Testis (tissue), 5 donors: ENCODE data around the gene GPR162. TPM values are rescaled to one million over a fixed set of nuclear protein-coding genes. Genes with fewer than 3 reads are reported as not detected.

Source experiments
- DNase-seq: peaks from one replicate; pipeline ENCODE4 v3.0.0-alpha.2; 2019
- H3K27ac ChIP-seq, 2 donors: fragments of 200-600 bp; sonication (generic); one replicate each; pipeline ENCODE4 v1.5.1; 2019
- H3K27me3 ChIP-seq: fragments of 200-600 bp; sonication (generic); one replicate; pipeline ENCODE4 v1.5.1; 2019
- H3K36me3 ChIP-seq: fragments of 200-600 bp; sonication (generic); one replicate; pipeline ENCODE4 v1.5.1; 2017; ENCODE audit warnings: low read depth; ENCODE audit errors: missing control alignments
- H3K4me1 ChIP-seq: fragments of 200-600 bp; sonication (generic); one replicate; pipeline ENCODE4 v1.5.1; 2019
- H3K4me3 ChIP-seq, 2 donors: fragments of 200-600 bp; sonication (generic); one replicate each; pipeline ENCODE4 v1.5.1; 2017 to 2019
- H3K9me3 ChIP-seq: fragments of 200-600 bp; sonication (generic); one replicate; pipeline ENCODE4 v1.5.1; 2017
- CTCF ChIP-seq, 3 experiments: fragments of 450-650 bp in 2 of 3; fragments of 200-600 bp in 1 of 3; sonication (generic) in 1 of 3; IDR thresholded peaks; one replicate each; pipeline ENCODE4 v1.5.1; 2016 to 2019; ENCODE audit warnings: antibody characterized with exemption in 3 of 3, mild to moderate bottlenecking in 2 of 3, moderate library complexity in 1 of 3
- POLR2A ChIP-seq: fragments of 450-650 bp; IDR thresholded peaks from one replicate; pipeline ENCODE4 v1.6.1; 2017; ENCODE audit warnings: antibody characterized with exemption, mild to moderate bottlenecking, moderate library complexity
- WGBS, 2 donors: methylation state at CpG; one replicate each; pipeline ENCODE4 v1.1.5; 2018; 5-methylcytosine and 5-hydroxymethylcytosine counted together
- intact Hi-C: fragments of 100-400 bp; cut with DNase I; formaldehyde crosslinking; loops from one replicate; pipeline ENCODE4 v1.15.1; 2023; ENCODE audit warnings: low total_unique reads
- long read RNA-seq, 2 donors: transcript quantifications; one replicate each; lab custom pipeline, GENCODE V29; 2026
- polyA plus RNA-seq: library from polyadenylated mRNA; stranded (reverse); fragments of 350-450 nt; fragmentation: Illumina TruSeq; extraction: RNeasy Lipid Tissue Mini Kit (QIAGEN cat#74804); gene quantifications from one replicate; pipeline ENCODE4 v1.2.3, GENCODE V29; 2014; ENCODE audit warnings: low read depth, low replicate concordance; ENCODE audit not compliant: insufficient read depth
- total RNA-seq, 2 donors: library from RNA; depleted of rRNA; stranded (reverse); fragments of >200 nt; gene quantifications; one replicate each; pipeline ENCODE4 v1.2.3, GENCODE V29; 2016

Gene GPR162
- total RNA-seq (1 to 10 TPM in 1 of 2 donors, under 1 TPM in 1; 0.94 to 2.2 TPM), polyA plus RNA-seq (1.8 TPM)
- long read RNA-seq, donor 1, partial matches to known transcripts = 0 of 2 reads
- long read RNA-seq, donor 1, other reads (novel, unspliced or antisense) = 0 of 2 reads
- long read RNA-seq, donor 2, partial matches to known transcripts = 0 of 3 reads
- long read RNA-seq, donor 2, other reads (novel, unspliced or antisense) = 0 of 3 reads

GRCh38 chr12:6821591-6822425 lies at the start of gene GPR162:
GPR162 (plus strand) TSS chr12:6821821; CDS start chr12:6823899, 2,078 bp downstream.
- H3K4me1 ChIP-seq = peaks cover 8% of the 10 kb centered on the region
- H3K27me3 ChIP-seq = no peaks in the 10 kb centered on the region
- peak within 1 kb of the TSS; percentile 37 to 50 for H3K4me3 ChIP-seq
- H3K27ac ChIP-seq = peak within 1 kb of the TSS; percentile 9 to 36
- WGBS, 2 donors = 10 to 34% methylated on average over 23 to 27 of the region's 28 CpGs
- TF ChIP-seq POLR2A = no peak
- no peak for TF ChIP-seq CTCF (IDR thresholded peaks at IDR 0.05)
- no peaks in the 10 kb centered on the region for H3K36me3 ChIP-seq
- intact Hi-C loops = loop anchor here (10.0 kb wide), 1 partner anchor 47 kb away; the partner anchor contains the start of gene LAG3
- peak; percentile 67 for DNase-seq
- H3K9me3 ChIP-seq = no peaks in the 10 kb centered on the region

- H3K27ac ChIP-seq = peak within 1 kb of the TSS; percentile 50 to 66
- 51 to 62% methylated on average over 9 to 15 of the region's 15 CpGs for WGBS, 2 donors
- H3K27me3 ChIP-seq = no peaks in the 10 kb centered on the region
- TF ChIP-seq POLR2A (no peak), CTCF (IDR thresholded peaks at IDR 0.05) (no peak)
- H3K4me3 ChIP-seq = peak within 1 kb of the TSS; percentile 37 to 53
- intact Hi-C loops = loop anchor here (10.0 kb wide), 1 partner anchor 52 kb away; the partner anchor contains the start of genes GPR162 and P3H3
- no peaks in the 10 kb centered on the region for H3K36me3 ChIP-seq
- peak; percentile 34 for DNase-seq
- no peaks in the 10 kb centered on the region for H3K9me3 ChIP-seq
- H3K4me1 ChIP-seq = peaks cover 34% of the 10 kb centered on the region
These were observed 49.3 kb upstream of the GPR162 start, which contains the start of gene LAG3 for GRCh38 chr12:6772331-6772695. LAG3 (plus strand) TSS chr12:6772520; CDS start chr12:6772853, 333 bp downstream.

GRCh38 chr12:6772726-6773589 lies 48.7 kb upstream of the GPR162 start:
- intact Hi-C loops = loop anchor here (10.0 kb wide), 1 partner anchor 52 kb away; the partner anchor contains the start of genes GPR162 and P3H3
- H3K27ac ChIP-seq = peak overlapping the region; percentile 50 to 66
- H3K4me1 ChIP-seq = peaks cover 40% of the 10 kb centered on the region
- H3K36me3 ChIP-seq = no peaks in the 10 kb centered on the region
- H3K4me3 ChIP-seq = peak overlapping the region; percentile 37 to 53
- TF ChIP-seq CTCF (IDR thresholded peaks at IDR 0.05) = no peak
- no peak for TF ChIP-seq POLR2A
- 49 to 58% methylated on average over 19 to 21 of the region's 21 CpGs for WGBS, 2 donors
- no peak for DNase-seq
- no peaks in the 10 kb centered on the region for H3K9me3 ChIP-seq
- H3K27me3 ChIP-seq = no peaks in the 10 kb centered on the region

- Histone ChIP-seq H3K4me3 (peak overlapping the region; percentile 37 to 53), H3K4me1 (peaks cover 48% of the 10 kb centered on the region), H3K36me3 (no peaks in the 10 kb centered on the region), H3K27me3 (no peaks in the 10 kb centered on the region), H3K27ac (peak overlapping the region; percentile 50 to 66), H3K9me3 (no peaks in the 10 kb centered on the region)
- TF ChIP-seq POLR2A = no peak
- no peak for TF ChIP-seq CTCF (IDR thresholded peaks at IDR 0.05)
- no peak for DNase-seq
- 29 to 51% methylated on average over 22 to 32 of the region's 60 CpGs for WGBS, 2 donors
- intact Hi-C loops = loop anchor here (10.0 kb wide), 1 partner anchor 51 kb away; the partner anchor contains the start of genes GPR162 and P3H3
These were observed 47.9 kb upstream of the GPR162 start for GRCh38 chr12:6773590-6774351.
